OCI-LY1 (cell line): Measurements from ENCODE around the gene GFOD1.

ENCODE experiments used
- EZH2 ChIP-seq: fragments of 200-600 bp; sonication (generic), shearing (Covaris generic); IDR thresholded peaks from 2 replicates; pipeline ENCODE4 v1.8.0; 2017; ENCODE audit warnings: borderline replicate concordance, mixed run types, mild to moderate bottlenecking, antibody characterized with exemption, low read length, moderate library complexity, mixed read lengths
- TF ChIP-seq, protein P1 (sequence below): fragments of 200-600 bp; sonication (generic), shearing (Covaris generic); IDR thresholded peaks from 2 replicates; pipeline ENCODE4 v1.5.1; 2017; ENCODE audit warnings: mild to moderate bottlenecking, antibody characterized with exemption, low read length, moderate library complexity, mixed read lengths

- TF ChIP-seq, protein P1, sequence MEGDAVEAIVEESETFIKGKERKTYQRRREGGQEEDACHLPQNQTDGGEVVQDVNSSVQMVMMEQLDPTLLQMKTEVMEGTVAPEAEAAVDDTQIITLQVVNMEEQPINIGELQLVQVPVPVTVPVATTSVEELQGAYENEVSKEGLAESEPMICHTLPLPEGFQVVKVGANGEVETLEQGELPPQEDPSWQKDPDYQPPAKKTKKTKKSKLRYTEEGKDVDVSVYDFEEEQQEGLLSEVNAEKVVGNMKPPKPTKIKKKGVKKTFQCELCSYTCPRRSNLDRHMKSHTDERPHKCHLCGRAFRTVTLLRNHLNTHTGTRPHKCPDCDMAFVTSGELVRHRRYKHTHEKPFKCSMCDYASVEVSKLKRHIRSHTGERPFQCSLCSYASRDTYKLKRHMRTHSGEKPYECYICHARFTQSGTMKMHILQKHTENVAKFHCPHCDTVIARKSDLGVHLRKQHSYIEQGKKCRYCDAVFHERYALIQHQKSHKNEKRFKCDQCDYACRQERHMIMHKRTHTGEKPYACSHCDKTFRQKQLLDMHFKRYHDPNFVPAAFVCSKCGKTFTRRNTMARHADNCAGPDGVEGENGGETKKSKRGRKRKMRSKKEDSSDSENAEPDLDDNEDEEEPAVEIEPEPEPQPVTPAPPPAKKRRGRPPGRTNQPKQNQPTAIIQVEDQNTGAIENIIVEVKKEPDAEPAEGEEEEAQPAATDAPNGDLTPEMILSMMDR, result no peak
- TF ChIP-seq EZH2, result no peak
These were observed 155.1 kb downstream of the GFOD1 start for GRCh38 chr6:13332349-13332706.
